GM12878 (cell line): ENCODE measurements around the gene GSTCD. TPM values are rescaled to one million over a fixed set of nuclear protein-coding genes. Genes with fewer than 3 reads are reported as not detected.

Experiments
- ATAC-seq: fragments of 200-7000 bp; cut with Tn5 transposase; 3 replicates; pipeline ENCODE4 v1.9.1; 2020; ENCODE audit warnings: mild to moderate bottlenecking, moderate library complexity
- BruUV-seq: library from RNA; stranded (reverse); fragments of 400-500 nt; replicated peaks from 2 replicates; lab custom pipeline; 2021; lab: Mats Ljungman, UMichigan
- CTCF ChIA-PET: fragments of 300-600 bp; sonication (Branson Sonifier 250); formaldehyde crosslinking; extraction: SDS; loops from one replicate; lab custom pipeline; 2021; ENCODE audit warnings: inconsistent platforms; lab: Yijun Ruan, JAX
- POLR2A ChIA-PET: fragments of 350-600 bp; formaldehyde crosslinking; extraction: SDS; loops from one replicate; lab custom pipeline; 2021; ENCODE audit warnings: inconsistent platforms; lab: Charles Lee
- RAD21 ChIA-PET: fragments of 300-600 bp; sonication (Branson Sonifier 250); formaldehyde crosslinking; loops from one replicate; lab custom pipeline; 2023; ENCODE audit warnings: antibody characterized with exemption; ENCODE audit not compliant: unreplicated experiment; lab: Charles Lee
- SMC1A ChIA-PET: fragments of 300-600 bp; sonication (Branson Sonifier 250); formaldehyde crosslinking; loops from one replicate; lab custom pipeline; 2023; ENCODE audit not compliant: unreplicated experiment, uncharacterized antibody; lab: Charles Lee
- DNase-seq: peaks from one replicate; pipeline ENCODE4 v3.0.0-alpha.2; 2011; ENCODE audit warnings: low read depth, low spot score
- FAIRE-seq: peaks from 3 replicates; lab custom pipeline; 2011; peaks lifted over from hg19 to GRCh38; lab: Jason Lieb, UNC
- H2AFZ ChIP-seq: 2 replicates; pipeline ENCODE4 v1.6.0; 2011; ENCODE audit warnings: low read depth, low read length, control low read depth; ENCODE audit not compliant: control insufficient read depth
- H3K27ac ChIP-seq: 2 replicates; pipeline ENCODE4 v1.5.1; 2011; ENCODE audit warnings: control low read depth; ENCODE audit not compliant: control insufficient read depth, insufficient read depth
- H3K27me3 ChIP-seq, 2 experiments: replicated peaks in 1 of 2; 2 replicates each; pipeline versions ENCODE4 v1.6.0 to v1.6.1; 2011; ENCODE audit warnings: low read length in 1 of 2; ENCODE audit not compliant: control insufficient read depth in 2 of 2, insufficient read depth in 2 of 2
- H3K36me3 ChIP-seq, 2 experiments: 2 replicates each; pipeline ENCODE4 v1.5.1; 2011; ENCODE audit warnings: low read length in 1 of 2; ENCODE audit not compliant: control insufficient read depth in 2 of 2, insufficient read depth in 2 of 2
- H3K4me1 ChIP-seq: 2 replicates; pipeline ENCODE4 v1.6.1; 2011; ENCODE audit warnings: mild to moderate bottlenecking, low read length, moderate library complexity, mixed read lengths; ENCODE audit not compliant: control insufficient read depth, insufficient read depth
- H3K4me2 ChIP-seq: 2 replicates; pipeline ENCODE4 v1.6.0; 2011; ENCODE audit warnings: control low read depth; ENCODE audit not compliant: control insufficient read depth, insufficient read depth
- H3K4me3 ChIP-seq: fragments of 200-600 bp; sonication (generic); 2 replicates; pipeline ENCODE4 v1.5.1; 2016
- H3K79me2 ChIP-seq: 2 replicates; pipeline ENCODE4 v1.6.0; 2011; ENCODE audit warnings: low read length; ENCODE audit not compliant: control insufficient read depth, insufficient read depth
- H3K9ac ChIP-seq: 2 replicates; pipeline ENCODE4 v1.8.0; 2011; ENCODE audit warnings: low read length, control low read depth, mixed read lengths; ENCODE audit not compliant: control insufficient read depth, insufficient read depth
- H3K9me3 ChIP-seq: replicated peaks from 3 replicates; pipeline ENCODE4 v1.5.1; 2011; ENCODE audit warnings: mild to moderate bottlenecking, low read length; ENCODE audit not compliant: control insufficient read depth, insufficient read depth
- H4K20me1 ChIP-seq: 2 replicates; pipeline ENCODE4 v1.6.0; 2011; ENCODE audit not compliant: control insufficient read depth, insufficient read depth
- ASH2L ChIP-seq: fragments of 300-600, 200-600 bp; sonication (generic); IDR thresholded peaks from 2 replicates; pipeline ENCODE4 v1.6.1; 2017; ENCODE audit warnings: low read depth, mild to moderate bottlenecking, borderline replicate concordance
- ATF3 ChIP-seq: IDR thresholded peaks from 2 replicates; pipeline ENCODE4 v1.6.1; 2011; ENCODE audit warnings: low read depth, mild to moderate bottlenecking, low read length, moderate library complexity, borderline replicate concordance; ENCODE audit errors: extremely low read depth
- CBX3 ChIP-seq: fragments of 200-600 bp; sonication (generic); IDR thresholded peaks from 2 replicates; pipeline ENCODE4 v1.6.1; 2016; ENCODE audit warnings: low read depth, borderline replicate concordance
- EZH2 ChIP-seq: IDR thresholded peaks from 2 replicates; pipeline ENCODE4 v1.6.1; 2012; ENCODE audit warnings: low read depth, mild to moderate bottlenecking, control low read depth, inconsistent platforms, low read length, borderline replicate concordance; ENCODE audit not compliant: control insufficient read depth
- HCFC1 ChIP-seq: fragments of 150-350 bp; IDR thresholded peaks from 2 replicates; pipeline ENCODE4 v1.6.1; 2014; ENCODE audit warnings: low read length
- IRF3 ChIP-seq: fragments of 450-650 bp; IDR thresholded peaks from 2 replicates; pipeline ENCODE4 v1.6.1; 2014; ENCODE audit warnings: mild to moderate bottlenecking
- IRF4 ChIP-seq: IDR thresholded peaks from 2 replicates; pipeline ENCODE4 v1.6.1; 2011; ENCODE audit warnings: low read depth, low read length
- LARP7 ChIP-seq: fragments of 450-650 bp; IDR thresholded peaks from 2 replicates; pipeline ENCODE4 v1.6.1; 2017; ENCODE audit warnings: mild to moderate bottlenecking
- NBN ChIP-seq: fragments of 450-650 bp; IDR thresholded peaks from 2 replicates; pipeline ENCODE4 v1.6.1; 2016
- PRDM15 ChIP-seq: fragments of 450-650 bp; formaldehyde crosslinking; IDR thresholded peaks from 2 replicates; pipeline ENCODE4 v1.4.0; 2020; ENCODE audit warnings: mild to moderate bottlenecking, moderate library complexity
- RELA ChIP-seq: fragments of 450-650 bp; IDR thresholded peaks from 2 replicates; pipeline ENCODE4 v1.8.0; 2014; ENCODE audit warnings: borderline replicate concordance; ENCODE audit not compliant: partially characterized antibody
- RFX5 ChIP-seq: IDR thresholded peaks from 2 replicates; pipeline ENCODE4 v1.6.1; 2011; ENCODE audit warnings: low read depth, low read length, improper control_type of control experiment
- SKIL ChIP-seq: fragments of 450-650 bp; IDR thresholded peaks from 2 replicates; pipeline ENCODE4 v1.6.1; 2017; ENCODE audit warnings: mild to moderate bottlenecking, low read depth, inconsistent platforms; ENCODE audit not compliant: poor library complexity, severe bottlenecking
- SMAD1 ChIP-seq: fragments of 450-650 bp; IDR thresholded peaks from 2 replicates; pipeline ENCODE4 v1.6.1; 2018; ENCODE audit warnings: mild to moderate bottlenecking, low read depth; ENCODE audit not compliant: partially characterized antibody
- SREBF2 ChIP-seq: IDR thresholded peaks from 2 replicates; pipeline ENCODE4 v1.6.1; 2012; ENCODE audit warnings: mild to moderate bottlenecking, low read length
- TAF1 ChIP-seq: IDR thresholded peaks from 2 replicates; pipeline ENCODE4 v1.6.1; 2011; ENCODE audit warnings: mild to moderate bottlenecking, low read depth, low read length, borderline replicate concordance
- ZBED1 ChIP-seq: IDR thresholded peaks from 2 replicates; pipeline ENCODE4 v1.6.1; 2016; ENCODE audit warnings: borderline replicate concordance
- ZNF217 ChIP-seq: fragments of 450-650 bp; IDR thresholded peaks from 2 replicates; pipeline ENCODE4 v1.6.1; 2017; ENCODE audit warnings: antibody characterized with exemption, mild to moderate bottlenecking
- WGBS: methylation state at CpG from one replicate; pipeline ENCODE4 v1.1.6; 2016; ENCODE audit warnings: low lambda C conversion rate; ENCODE audit not compliant: insufficient replicate concordance, insufficient coverage; ENCODE audit errors: missing lambda C conversion rate; 5-methylcytosine and 5-hydroxymethylcytosine counted together
- in situ Hi-C: fragments of 300-500 bp; cut with MboI; formaldehyde crosslinking; loops from 9 replicates; pipeline ENCODE4 v1.14.3; 2018; ENCODE audit warnings: mixed read lengths
- intact Hi-C: fragments of 100-400 bp; cut with micrococcal nuclease; formaldehyde crosslinking; loops from one replicate; pipeline ENCODE4 v1.14.2; 2022; ENCODE audit not compliant: unreplicated experiment
- polyA plus RNA-seq, 11 experiments: library from polyadenylated mRNA; depleted of rRNA in 4 of 11; unstranded in 6 of 11; stranded (reverse) in 5 of 11; fragments of >200 nt; fragmentation: Nextera tagmentation in 4 of 11; fragmentation: Illumina TruSeq in 1 of 11; extraction: Ambion mirVana in 4 of 11; extraction: Trizol in 1 of 11; gene quantifications; 1 replicate in 1 of 11; 2 replicates in 10 of 11; pipeline versions ENCODE4 v1.2.1 to v1.2.3, GENCODE V29; 2011 to 2016; ENCODE audit warnings: inconsistent platforms in 2 of 11, missing spikeins in 2 of 11, low read depth in 1 of 11
- total RNA-seq, 4 experiments: library from RNA; depleted of rRNA in 3 of 4; stranded (reverse); fragments of >200 nt in 3 of 4; fragmentation: Illumina TruSeq in 1 of 4; extraction: Trizol in 1 of 4; gene quantifications; 2 replicates each; pipeline versions ENCODE4 v1.2.1 to v1.2.3, GENCODE V29; 2013 to 2021

The GSTCD gene
- total and polyA plus RNA-seq, 10 of the 15 experiments (the other 5 are each of a cell fraction or from before 2014, with no cell fraction given): 4.3 to 28.4 (median 14.1) TPM

- no peak for TF ChIP-seq IRF3
- TF ChIP-seq HCFC1: no peak
- TF ChIP-seq NBN: no peak
- no peak for TF ChIP-seq ASH2L
- no peak for TF ChIP-seq ZBED1
- TF ChIP-seq LARP7: no peak
- TF ChIP-seq SKIL: no peak
- TF ChIP-seq TAF1: no peak
- TF ChIP-seq SMAD1: no peak
- no peak for TF ChIP-seq RELA
- no peak for TF ChIP-seq RFX5
- TF ChIP-seq CBX3: no peak
- TF ChIP-seq ZNF217: no peak
- no peak for TF ChIP-seq IRF4
- no peak for TF ChIP-seq SREBF2
- TF ChIP-seq PRDM15 (CRISPR knock-in tag): no peak
- no peak for TF ChIP-seq EZH2
- TF ChIP-seq ATF3: no peak
- Histone ChIP-seq H2AFZ (peak overlapping the region; percentile 15; the same call in 1 of the 2 replicates), H3K4me1 (no peaks in the 10 kb centered on the region), H3K4me3 (no peak overlapping the region), H3K9ac (no peak overlapping the region), H3K36me3 (no peaks in the 10 kb centered on the region), H3K9me3 (no peaks in the 10 kb centered on the region; the same call in 2 of the 3 replicates), H3K79me2 (no peaks in the 10 kb centered on the region), H4K20me1 (no peaks in the 10 kb centered on the region), H3K27ac (no peak overlapping the region), H3K4me2 (no peak overlapping the region), H3K27me3 (no peaks in the 10 kb centered on the region)
- 79% methylated on average over 6 of the region's 6 CpGs for WGBS
- FAIRE-seq (no peak), ATAC-seq (peak; percentile 16), DNase-seq (no peak)
- no TSS peak for BruUV-seq
- RAD21 ChIA-PET: interaction anchor here (0.6 to 3.8 kb wide), 8 partner anchors 14 to 518 kb away, joined by 3 to 22 read pairs (median 4); no protein-coding TSS in a partner anchor
- intact Hi-C loops (no loop called here), in situ Hi-C loops (no loop called here)
- SMC1A ChIA-PET: interaction anchor here (1.2 to 13.3 kb wide), 7 partner anchors 8 to 138 kb away, joined by 3 to 130 read pairs (median 6); no protein-coding TSS in a partner anchor
- CTCF ChIA-PET: interaction anchor here (0.9 to 2.7 kb wide), 9 partner anchors 9 to 139 kb away, joined by 3 to 15 read pairs (median 3); no protein-coding TSS in a partner anchor
- POLR2A ChIA-PET: interaction anchor here (1.4 kb wide), 2 partner anchors 25 to 62 kb away, joined by 4 to 5 read pairs; no protein-coding TSS in a partner anchor
Observed at GRCh38 chr4:105659190-105659589, 49.4 kb upstream of the GSTCD start.
